Measurements from ENCODE around the gene TRIP6.
A peak's percentile ranks its signal among the peaks of the same experiment; 100 is the strongest.

Gene TRIP6

GRCh38 chr7:100891568-100892247 is 24.5 kb downstream of the TRIP6 start:
- Histone ChIP-seq H3K36me3 (ENCODE audit: control insufficient read depth in 2 of 2, insufficient read depth in 1 of 2, low read length in 2 of 2) (peaks cover 0 to 22% of the 10 kb centered on the region in 2 experiments; a peak in 1 of 3 replicates), H3K27ac (ENCODE audit: extremely low read depth, low read depth, low read length) (no peak overlapping the region), H3K4me1 (ENCODE audit: control insufficient read depth, insufficient read depth, low read length) (peaks cover 4% of the 10 kb centered on the region; the same call in 1 of the 2 replicates), H3K4me3 (ENCODE audit: low read depth, low read length) (no peak overlapping the region), H3K9me3 (ENCODE audit: control insufficient read depth, insufficient read depth, low read depth, low read length) (no peaks in the 10 kb centered on the region)
- CTCF ChIA-PET: interaction anchor here (0.7 to 2.1 kb wide), 3 partner anchors 167 to 550 kb away, joined by 3 to 10 read pairs (median 6); no protein-coding TSS in a partner anchor
- POLR2A ChIA-PET: interaction anchor here (0.6 to 8.7 kb wide), 3 partner anchors 15 to 214 kb away, joined by 3 to 198 read pairs (median 3); partner anchors contain the start of gene SRRT
- 0 out of 2 replicates have a peak, but pooled peaks have one; percentile 42 for TF ChIP-seq ZEB2 (tag by site-specific recombination; IDR thresholded peaks at IDR 0.05)
- peak; percentile 59 for TF ChIP-seq ZBTB17 (tag by site-specific recombination; IDR thresholded peaks at IDR 0.05)
- 0 out of 2 replicates have a peak, but pooled peaks have one; percentile 60 for TF ChIP-seq ZNF362 (tag by site-specific recombination; IDR thresholded peaks at IDR 0.05)
- TF ChIP-seq ZFHX2 (tag by site-specific recombination; conservative IDR thresholded peaks at IDR 0.05): 0 out of 2 replicates have a peak, but pooled peaks have one; percentile 26
- no peak for TF ChIP-seq ZNF600 (tag by site-specific recombination; IDR thresholded peaks at IDR 0.05)
- no peak for TF ChIP-seq TCF7L2 (IDR thresholded peaks at IDR 0.05; ENCODE audit: borderline replicate concordance, low read depth, low read length)
- no peak for TF ChIP-seq ZSCAN16 (tag by site-specific recombination; IDR thresholded peaks at IDR 0.05)
- peak; percentile 55 for TF ChIP-seq KLF8 (tag by site-specific recombination; IDR thresholded peaks at IDR 0.05)
- TF ChIP-seq PRDM1 (tag by site-specific recombination; IDR thresholded peaks at IDR 0.05): peak; percentile 60
- 0 out of 2 replicates have a peak, but pooled peaks have one; percentile 19 for TF ChIP-seq ZNF121 (tag by site-specific recombination; IDR thresholded peaks at IDR 0.05)
- peak; percentile 37; the same call in 1 of the 2 replicates for TF ChIP-seq KLF9 (tag by site-specific recombination; IDR thresholded peaks at IDR 0.05; ENCODE audit: low read depth)

DNA sequence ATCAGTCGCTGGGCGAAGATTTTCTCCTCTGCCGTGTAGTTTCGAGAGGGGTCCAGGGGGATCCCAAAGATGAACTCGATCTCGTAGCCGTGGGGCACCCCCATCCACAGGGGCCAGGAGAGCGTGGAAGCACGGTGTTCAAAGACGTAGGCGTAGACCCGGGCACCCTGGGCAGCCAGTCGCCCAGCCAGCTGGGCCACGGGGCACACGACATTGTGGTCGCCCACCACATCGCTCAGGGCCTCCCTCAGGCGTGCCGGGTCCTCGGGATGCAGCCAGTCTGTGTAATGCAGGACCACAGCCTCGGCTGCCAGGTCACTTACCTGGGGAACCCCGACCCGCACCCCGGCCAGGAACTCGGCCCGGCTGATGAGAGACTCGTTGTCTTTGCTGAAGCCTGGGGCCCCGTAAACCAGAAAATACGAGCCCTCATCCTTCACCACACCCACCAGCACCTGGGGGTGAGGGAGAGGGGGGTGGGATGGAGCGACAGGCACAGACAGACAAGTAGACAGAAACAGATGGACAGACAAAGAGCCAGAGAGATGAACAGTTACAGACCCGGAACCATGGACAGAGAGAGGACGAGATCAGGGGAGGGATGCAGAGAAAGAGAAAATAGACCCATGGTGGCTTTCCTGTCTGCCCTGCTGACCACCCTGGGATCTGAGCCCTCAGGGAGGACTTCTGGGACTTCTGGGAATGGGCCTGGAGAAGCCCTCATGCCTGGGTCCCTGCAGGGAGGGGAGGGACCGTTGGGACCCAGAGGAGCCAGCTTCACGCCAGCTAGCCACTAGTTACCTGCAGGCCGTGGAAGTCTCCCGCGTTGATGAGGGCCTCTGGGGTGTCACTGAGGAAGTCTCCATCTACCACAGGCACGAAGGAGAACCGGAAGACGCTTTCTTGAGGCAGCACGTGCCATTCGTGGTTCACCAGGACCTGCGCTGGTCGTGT is 25.5 kb downstream of the TRIP6 start:
- CTCF ChIA-PET: interaction anchor here (0.6 kb wide), 1 partner anchor 92 kb away, joined by 4 read pairs; no protein-coding TSS in a partner anchor
- peaks cover 4% of the 10 kb centered on the region; the same call in 1 of the 2 replicates for H3K4me1 ChIP-seq (ENCODE audit: control insufficient read depth, insufficient read depth, low read length)
- peaks cover 0 to 12% of the 10 kb centered on the region in 2 experiments; a peak in 1 of 3 replicates for H3K36me3 ChIP-seq (ENCODE audit: control insufficient read depth in 2 of 2, insufficient read depth in 1 of 2, low read length in 2 of 2)
- POLR2A ChIA-PET: no interaction called here
- TF ChIP-seq ZNF560 (tag by site-specific recombination; IDR thresholded peaks at IDR 0.05; ENCODE audit: borderline replicate concordance) (no peak), REST (tag by site-specific recombination; IDR thresholded peaks at IDR 0.05) (peak; percentile 71; the same call in 1 of the 2 replicates)
- no peaks in the 10 kb centered on the region for H3K9me3 ChIP-seq (ENCODE audit: control insufficient read depth, insufficient read depth, low read depth, low read length)
- H3K27ac ChIP-seq (ENCODE audit: extremely low read depth, low read depth, low read length): no peak overlapping the region
- H3K4me3 ChIP-seq (ENCODE audit: low read depth, low read length): no peak overlapping the region
